Endodermal cell (in vitro differentiated cells): ENCODE data around the gene CACNA2D1. TPM values are rescaled to one million over a fixed set of nuclear protein-coding genes. Genes with fewer than 3 reads are reported as not detected.

ENCODE experiments used
- DNase-seq: peaks from one replicate; pipeline ENCODE4 v3.0.0-alpha.2; 2017
- H3K27ac ChIP-seq: 2 replicates; pipeline ENCODE4 v1.5.1; 2013; ENCODE audit warnings: mild to moderate bottlenecking, low read depth, low read length, moderate library complexity
- H3K27me3 ChIP-seq: 2 replicates; pipeline ENCODE4 v1.6.1; 2013; ENCODE audit warnings: mild to moderate bottlenecking, low read length, moderate library complexity; ENCODE audit not compliant: insufficient read depth, control insufficient read depth, poor library complexity, severe bottlenecking
- H3K36me3 ChIP-seq: 2 replicates; pipeline ENCODE4 v1.7.0; 2013; ENCODE audit warnings: mild to moderate bottlenecking, low read length, moderate library complexity; ENCODE audit not compliant: control insufficient read depth, insufficient read depth
- H3K4me1 ChIP-seq: one replicate; pipeline ENCODE4 v1.7.0; 2013; ENCODE audit warnings: low read length; ENCODE audit not compliant: control insufficient read depth, insufficient read depth
- H3K4me3 ChIP-seq: 2 replicates; pipeline ENCODE4 v1.5.1; 2013; ENCODE audit warnings: mild to moderate bottlenecking, low read length, moderate library complexity
- H3K9ac ChIP-seq: 2 replicates; pipeline ENCODE4 v1.6.1; 2013; ENCODE audit warnings: mild to moderate bottlenecking, low read length, moderate library complexity; ENCODE audit not compliant: poor library complexity, severe bottlenecking; ENCODE audit errors: extremely low read depth
- H3K9me3 ChIP-seq: 2 replicates; pipeline ENCODE4 v1.6.1; 2013; ENCODE audit warnings: mild to moderate bottlenecking, low read length, moderate library complexity; ENCODE audit not compliant: control insufficient read depth
- H3K27ac Mint-ChIP-seq: 2 replicates; pipeline ENCODE4 v1.8.0; 2020; ENCODE audit warnings: mixed read lengths
- H3K27me3 Mint-ChIP-seq: 2 replicates; pipeline ENCODE4 v1.8.0; 2021; ENCODE audit warnings: mild to moderate bottlenecking, mixed read lengths; ENCODE audit not compliant: insufficient read depth
- H3K36me3 Mint-ChIP-seq: 2 replicates; pipeline ENCODE4 v1.8.0; 2020; ENCODE audit warnings: low read depth, mixed read lengths
- H3K4me1 Mint-ChIP-seq: 2 replicates; pipeline ENCODE4 v1.8.0; 2020; ENCODE audit warnings: mixed read lengths
- H3K4me3 Mint-ChIP-seq: 2 replicates; pipeline ENCODE4 v1.8.0; 2020; ENCODE audit warnings: mild to moderate bottlenecking, moderate library complexity, mixed read lengths
- H3K9me3 Mint-ChIP-seq: 2 replicates; pipeline ENCODE4 v1.8.0; 2020; ENCODE audit warnings: mild to moderate bottlenecking, mixed read lengths
- WGBS, 2 experiments: methylation state at CpG; one replicate each; pipeline versions ENCODE4 v1.1.5 to v1.1.7; 2013; ENCODE audit warnings: missing lambda C conversion rate in 2 of 2, mixed read lengths in 1 of 2; ENCODE audit not compliant: insufficient coverage in 1 of 2, insufficient read length in 1 of 2; 5-methylcytosine and 5-hydroxymethylcytosine counted together
- total RNA-seq, 2 donors: library from RNA; stranded (reverse); fragmentation: NEBNext Ultra II Directional in 1 of 2; extraction: Animal tissue kit (Norgen Biotek cat#: 25700) in 1 of 2; gene quantifications; 2 replicates in 1 of 2; 3 replicates in 1 of 2; pipeline ENCODE4 v1.2.1, GENCODE V29; 2021
- TF ChIP-seq, protein P1 (sequence below): fragments of 200-600 bp; sonication (generic); conservative IDR thresholded peaks from 2 replicates; pipeline ENCODE4 v1.5.0; 2021; ENCODE audit warnings: antibody characterized with exemption, mild to moderate bottlenecking

The CACNA2D1 gene
- total RNA-seq, 2 donors from 2014 or later: 16.9 to 26.8 TPM

GRCh38 chr7:82131215-82131614 is 312.4 kb downstream of the CACNA2D1 start:
- no peaks in the 10 kb centered on the region for H3K36me3 ChIP-seq
- no peaks in the 10 kb centered on the region for H3K9me3 ChIP-seq
- WGBS, 2 experiments: 91% methylated on average over 1 of the region's 2 CpGs; no CpG with 5 or more reads in 1 of the 2 experiments
- Mint-ChIP-seq H3K27me3 (no peaks in the 10 kb centered on the region), H3K27ac (no peak overlapping the region), H3K9me3 (no peaks in the 10 kb centered on the region), H3K36me3 (no peaks in the 10 kb centered on the region), H3K4me3 (no peak overlapping the region), H3K4me1 (no peaks in the 10 kb centered on the region)
- no peaks in the 10 kb centered on the region for H3K4me1 ChIP-seq
- no peak for DNase-seq
- no peak overlapping the region for H3K4me3 ChIP-seq
- no peak overlapping the region for H3K9ac ChIP-seq
- H3K27me3 ChIP-seq: no peaks in the 10 kb centered on the region
- TF ChIP-seq, protein P1, sequence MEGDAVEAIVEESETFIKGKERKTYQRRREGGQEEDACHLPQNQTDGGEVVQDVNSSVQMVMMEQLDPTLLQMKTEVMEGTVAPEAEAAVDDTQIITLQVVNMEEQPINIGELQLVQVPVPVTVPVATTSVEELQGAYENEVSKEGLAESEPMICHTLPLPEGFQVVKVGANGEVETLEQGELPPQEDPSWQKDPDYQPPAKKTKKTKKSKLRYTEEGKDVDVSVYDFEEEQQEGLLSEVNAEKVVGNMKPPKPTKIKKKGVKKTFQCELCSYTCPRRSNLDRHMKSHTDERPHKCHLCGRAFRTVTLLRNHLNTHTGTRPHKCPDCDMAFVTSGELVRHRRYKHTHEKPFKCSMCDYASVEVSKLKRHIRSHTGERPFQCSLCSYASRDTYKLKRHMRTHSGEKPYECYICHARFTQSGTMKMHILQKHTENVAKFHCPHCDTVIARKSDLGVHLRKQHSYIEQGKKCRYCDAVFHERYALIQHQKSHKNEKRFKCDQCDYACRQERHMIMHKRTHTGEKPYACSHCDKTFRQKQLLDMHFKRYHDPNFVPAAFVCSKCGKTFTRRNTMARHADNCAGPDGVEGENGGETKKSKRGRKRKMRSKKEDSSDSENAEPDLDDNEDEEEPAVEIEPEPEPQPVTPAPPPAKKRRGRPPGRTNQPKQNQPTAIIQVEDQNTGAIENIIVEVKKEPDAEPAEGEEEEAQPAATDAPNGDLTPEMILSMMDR: no peak
- H3K27ac ChIP-seq: no peak overlapping the region

GRCh38 chr7:82129091-82129490 is 314.5 kb downstream of the CACNA2D1 start:
- H3K9me3 Mint-ChIP-seq: peaks cover 6% of the 10 kb centered on the region
- Histone ChIP-seq H3K27ac (no peak overlapping the region), H3K4me3 (no peak overlapping the region), H3K36me3 (peaks cover 5% of the 10 kb centered on the region), H3K9me3 (peaks cover 16% of the 10 kb centered on the region), H3K9ac (no peak overlapping the region), H3K27me3 (no peaks in the 10 kb centered on the region), H3K4me1 (no peaks in the 10 kb centered on the region)
- TF ChIP-seq, protein P1: no peak
- no peaks in the 10 kb centered on the region for H3K27me3 Mint-ChIP-seq
- no peak overlapping the region for H3K4me3 Mint-ChIP-seq
- no peak for DNase-seq
- H3K27ac Mint-ChIP-seq: no peak overlapping the region
- no peaks in the 10 kb centered on the region for H3K4me1 Mint-ChIP-seq
- H3K36me3 Mint-ChIP-seq: peaks cover 6% of the 10 kb centered on the region

DNA sequence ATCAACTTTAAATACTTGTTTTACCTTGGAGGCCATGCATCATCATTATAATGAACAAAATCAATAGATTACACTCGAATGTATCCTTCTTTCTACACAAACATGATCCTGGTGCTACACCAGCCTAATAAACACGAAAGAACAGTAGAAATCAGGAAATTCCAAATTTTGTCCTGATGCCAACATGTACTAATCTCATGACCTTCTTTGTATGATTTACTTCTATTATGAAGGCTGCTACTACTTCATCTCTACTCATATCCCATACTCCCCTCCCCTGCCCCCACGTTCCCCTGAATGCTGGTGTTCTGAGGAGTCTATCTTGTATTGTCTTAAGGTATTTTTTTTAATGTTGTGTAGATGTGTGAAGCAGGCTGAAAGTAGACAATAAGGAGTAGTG is 315.0 kb downstream of the CACNA2D1 start:
- WGBS, 2 experiments: 85 to 92% methylated on average over 2 to 3 of the region's 3 CpGs
- Histone ChIP-seq H3K9ac (no peak overlapping the region), H3K27ac (no peak overlapping the region), H3K36me3 (peaks cover 6% of the 10 kb centered on the region), H3K27me3 (no peaks in the 10 kb centered on the region), H3K9me3 (peaks cover 18% of the 10 kb centered on the region), H3K4me3 (no peak overlapping the region), H3K4me1 (no peaks in the 10 kb centered on the region)
- H3K36me3 Mint-ChIP-seq: peaks cover 8% of the 10 kb centered on the region
- TF ChIP-seq, protein P1: no peak
- no peak overlapping the region for H3K4me3 Mint-ChIP-seq
- H3K9me3 Mint-ChIP-seq: peaks cover 6% of the 10 kb centered on the region
- no peaks in the 10 kb centered on the region for H3K27me3 Mint-ChIP-seq
- H3K27ac Mint-ChIP-seq: no peak overlapping the region
- no peak for DNase-seq
- H3K4me1 Mint-ChIP-seq: no peaks in the 10 kb centered on the region
